Measurements from ENCODE around the gene CETP. TPM values are rescaled to one million over a fixed set of nuclear protein-coding genes. Genes with fewer than 3 reads are reported as not detected.
"Not testable (repeated sequence)": the region's sequence is repeated elsewhere in the genome, so short reads cannot be mapped to it uniquely, and the experiment has no call there.

The CETP gene
- total RNA-seq, 1 experiment from 2014 or later = 0.07 TPM

- DNase-seq (ENCODE audit: extremely low read depth, low read depth) = no peak
These were observed 18.4 kb downstream of the CETP start for GRCh38 chr16:56980201-56980535.

- DNase-seq (ENCODE audit: extremely low read depth, low read depth) = no peak
These were observed 19.3 kb downstream of the CETP start for GRCh38 chr16:56980792-56981724.

GRCh38 chr16:56981729-56982271 is 20.1 kb downstream of the CETP start:
- no peak for DNase-seq (ENCODE audit: extremely low read depth, low read depth)

GRCh38 chr16:56982695-56983094 is 20.9 kb downstream of the CETP start:
- DNase-seq (ENCODE audit: extremely low read depth, low read depth) = no peak

GRCh38 chr16:56983211-56983751 is 21.5 kb downstream of the CETP start:
- DNase-seq (ENCODE audit: extremely low read depth, low read depth) = no peak

- DNase-seq (ENCODE audit: extremely low read depth, low read depth) = no peak
These were observed 22.9 kb downstream of the CETP start for GRCh38 chr16:56984639-56985038.

GRCh38 chr16:56985288-56985961 is 23.7 kb downstream of the CETP start:
- peak; percentile 88 for DNase-seq (ENCODE audit: extremely low read depth, low read depth)

GRCh38 chr16:56985962-56986360 is 24.2 kb downstream of the CETP start:
- no peak for DNase-seq (ENCODE audit: extremely low read depth, low read depth)

- DNase-seq (ENCODE audit: extremely low read depth, low read depth) = no peak
These were observed 24.6 kb downstream of the CETP start for GRCh38 chr16:56986361-56986760.

- not testable (repeated sequence) for DNase-seq (ENCODE audit: extremely low read depth, low read depth)
These were observed 25.2 kb downstream of the CETP start for GRCh38 chr16:56986908-56987307.

- DNase-seq (ENCODE audit: extremely low read depth, low read depth) = no peak
These were observed 25.9 kb downstream of the CETP start for GRCh38 chr16:56987692-56988091.

- DNase-seq (ENCODE audit: extremely low read depth, low read depth) = no peak
These were observed 26.6 kb downstream of the CETP start for GRCh38 chr16:56988161-56988947.

- DNase-seq (ENCODE audit: extremely low read depth, low read depth) = peak; percentile 78
These were observed 27.5 kb downstream of the CETP start, which contains the start of gene NLRC5 for GRCh38 chr16:56988948-56989945. Gene NLRC5 (plus strand): TSS chr16:56989557. CDS start chr16:57020713, 31,156 bp downstream.

GRCh38 chr16:56989988-56990387 is 28.2 kb downstream of the CETP start:
- no peak for DNase-seq (ENCODE audit: extremely low read depth, low read depth)

GRCh38 chr16:56990407-56991286 is 28.9 kb downstream of the CETP start:
- DNase-seq (ENCODE audit: extremely low read depth, low read depth) = no peak

GRCh38 chr16:56992431-56992830 is 30.7 kb downstream of the CETP start:
- not testable (repeated sequence) for DNase-seq (ENCODE audit: extremely low read depth, low read depth)

GRCh38 chr16:56993204-56993603 is 31.5 kb downstream of the CETP start:
- no peak for DNase-seq (ENCODE audit: extremely low read depth, low read depth)

- no peak for DNase-seq (ENCODE audit: extremely low read depth, low read depth)
These were observed 32.6 kb downstream of the CETP start for GRCh38 chr16:56994311-56994710.
